ENCODE results near the gene STPG3. TPM values are rescaled to one million over a fixed set of nuclear protein-coding genes. Genes with fewer than 3 reads are reported as not detected.
A peak's percentile ranks its signal among the peaks of the same experiment; 100 is the strongest.

The STPG3 gene
- total and polyA plus RNA-seq, 9 of the 15 experiments (the other 6 are each of a cell fraction or from before 2014, with no cell fraction given), result not detected

GRCh38 chr9:137227054-137227852, 23.8 kb upstream of the STPG3 start, which contains the start of gene RNF224 (continued):
- TF ChIP-seq NEUROD1 (IDR thresholded peaks at IDR 0.05; ENCODE audit: borderline replicate concordance, low read depth, low read length, partially characterized antibody) (no peak), ZNF24 (IDR thresholded peaks at IDR 0.05) (peak; percentile 28; the same call in 1 of the 2 replicates), TBL1XR1 (IDR thresholded peaks at IDR 0.05; ENCODE audit: low read length in 2 of 2) (0 out of 4 replicates have a peak, but pooled peaks of 1 of the 2 experiments have one; percentile 34), ELF1 (tag; IDR thresholded peaks at IDR 0.05) (no peak), ETV1 (tag; conservative IDR thresholded peaks at IDR 0.05; ENCODE audit: low read depth) (no peak), GATAD2A (IDR thresholded peaks at IDR 0.05) (no peak), MCM7 (IDR thresholded peaks at IDR 0.05) (no peak), ZNF77 (CRISPR knock-in tag; IDR thresholded peaks at IDR 0.05) (no peak), SP1 (CRISPR knock-in tag; IDR thresholded peaks at IDR 0.05) (peak; percentile 57; the same call in 1 of the 2 replicates), TCF15 (CRISPR knock-in tag; IDR thresholded peaks at IDR 0.05) (no peak), HNRNPUL1 (IDR thresholded peaks at IDR 0.05; ENCODE audit: low read length) (no peak), TCFL5 (CRISPR knock-in tag; conservative IDR thresholded peaks at IDR 0.05) (no peak), SMARCC2 (IDR thresholded peaks at IDR 0.05; ENCODE audit: low read depth) (no peak), STAT5A (IDR thresholded peaks at IDR 0.05; ENCODE audit: borderline replicate concordance, low read length) (no peak), MNT (conservative IDR thresholded peaks at IDR 0.05) (0 out of 4 replicates have a peak, but pooled peaks of 1 of the 2 experiments have one; percentile 37), PRDM10 (IDR thresholded peaks at IDR 0.05; ENCODE audit: partially characterized antibody) (peak; percentile 41), ZNF224 (CRISPR knock-in tag; IDR thresholded peaks at IDR 0.05) (no peak), RBFOX2 (IDR thresholded peaks at IDR 0.05; ENCODE audit: low read depth, low read length) (0 out of 2 replicates have a peak, but pooled peaks have one; percentile 36), ELK1 (CRISPR knock-in tag; IDR thresholded peaks at IDR 0.05) (no peak), DNMT1 (IDR thresholded peaks at IDR 0.05) (no peak), PREB (CRISPR knock-in tag; IDR thresholded peaks at IDR 0.05) (no peak)
